Upper lobe of left lung (tissue), 6 donors: ENCODE data around the gene PSMB5. TPM values are rescaled to one million over a fixed set of nuclear protein-coding genes. Genes with fewer than 3 reads are reported as not detected.

ENCODE experiments used
- ATAC-seq, 2 donors: fragments of 200-7000 bp; cut with Tn5 transposase; one replicate each; pipeline ENCODE4 v1.9.1; 2022; ENCODE audit warnings: mild to moderate bottlenecking in 2 of 2, moderate library complexity in 2 of 2; ENCODE audit not compliant: low FRiP score in 2 of 2
- DNase-seq, 2 donors: peaks; one replicate each; pipeline ENCODE4 v3.0.0-alpha.2; 2019 to 2020
- H3K27ac ChIP-seq, 4 donors: fragments of 200-600 bp; sonication (generic); one replicate each; pipeline ENCODE4 v1.5.1; 2016 to 2019
- H3K27me3 ChIP-seq, 4 donors: fragments of 200-600 bp; sonication (generic); one replicate each; pipeline ENCODE4 v1.5.1; 2017 to 2019
- H3K36me3 ChIP-seq, 4 donors: fragments of 200-600 bp; sonication (generic); one replicate each; pipeline ENCODE4 v1.5.1; 2016 to 2019
- H3K4me1 ChIP-seq, 4 donors: fragments of 200-600 bp; sonication (generic); one replicate each; pipeline ENCODE4 v1.5.1; 2018 to 2019
- H3K4me3 ChIP-seq, 4 donors: fragments of 200-600 bp; sonication (generic); one replicate each; pipeline ENCODE4 v1.5.1; 2017 to 2019; ENCODE audit warnings: mild to moderate bottlenecking in 2 of 4, moderate library complexity in 1 of 4
- H3K9me3 ChIP-seq, 4 donors: fragments of 200-600 bp; sonication (generic); one replicate each; pipeline ENCODE4 v1.5.1; 2018 to 2019
- CTCF ChIP-seq, 6 experiments: fragments of 450-650 bp in 4 of 6; fragments of 200-600 bp in 2 of 6; sonication (generic) in 2 of 6; IDR thresholded peaks; one replicate each; pipeline ENCODE4 v1.5.1; 2016 to 2019; ENCODE audit warnings: antibody characterized with exemption in 6 of 6
- EP300 ChIP-seq, 4 donors: sonication (generic); formaldehyde crosslinking; IDR thresholded peaks; one replicate each; pipeline ENCODE4 v1.5.1; 2017; ENCODE audit warnings: antibody characterized with exemption in 4 of 4, control low read depth in 2 of 4
- POLR2A ChIP-seq, 4 donors: fragments of 450-650 bp; IDR thresholded peaks; one replicate each; pipeline ENCODE4 v1.5.1; 2016 to 2017; ENCODE audit warnings: antibody characterized with exemption in 4 of 4, mild to moderate bottlenecking in 2 of 4
- POLR2AphosphoS5 ChIP-seq, 2 donors: sonication (generic); formaldehyde crosslinking; IDR thresholded peaks; one replicate each; pipeline ENCODE4 v1.5.1; 2017; ENCODE audit warnings: antibody characterized with exemption in 2 of 2
- WGBS, 2 donors: methylation state at CpG; one replicate each; pipeline ENCODE4 v1.1.5; 2017 to 2018; 5-methylcytosine and 5-hydroxymethylcytosine counted together
- total RNA-seq, 6 donors: library from RNA; depleted of rRNA in 4 of 6; stranded (reverse); fragments of >200 nt in 4 of 6; gene quantifications; one replicate each; pipeline versions ENCODE4 v1.1.0 to v1.2.1, GENCODE V29; 2016 to 2021
- donor health status: DM: no; HTN: no; CAD: no; lungs with moderate emphysema.
- donor health status: DM: no; HTN: yes; CAD: no; lungs with severe emphysema.

The PSMB5 gene
- total RNA-seq, 6 donors from 2014 or later = 58.7 to 147 (median 86.1) TPM

GRCh38 chr14:23067847-23068788 is 33.4 kb upstream of the PSMB5 start:
- no peak for TF ChIP-seq EP300 (IDR thresholded peaks at IDR 0.05)
- TF ChIP-seq POLR2A (IDR thresholded peaks at IDR 0.05) = no peak
- no peak for TF ChIP-seq CTCF (IDR thresholded peaks at IDR 0.05)
- TF ChIP-seq POLR2AphosphoS5 (IDR thresholded peaks at IDR 0.05) = no peak
- H3K27me3 ChIP-seq = no peaks in the 10 kb centered on the region
- peaks cover 17 to 43% (median 34%) of the 10 kb centered on the region in 4 donors for H3K4me1 ChIP-seq
- H3K36me3 ChIP-seq = peaks cover 24 to 74% (median 66%) of the 10 kb centered on the region in 4 donors
- H3K27ac ChIP-seq = peak overlapping the region in 2 of 4 donors; percentile 34 to 85
- no peaks in the 10 kb centered on the region for H3K9me3 ChIP-seq
- WGBS, 2 donors = 82 to 85% methylated on average over 12 to 14 of the region's 14 CpGs
- no peak overlapping the region for H3K4me3 ChIP-seq
- DNase-seq = peak in 1 of 2 donors; percentile 12
- no peak for ATAC-seq

GRCh38 chr14:23066855-23067744 is 32.4 kb upstream of the PSMB5 start:
- WGBS, 2 donors = 90 to 91% methylated on average over 22 to 23 of the region's 23 CpGs
- ATAC-seq = no peak
- peaks cover 26 to 75% (median 67%) of the 10 kb centered on the region in 4 donors for H3K36me3 ChIP-seq
- H3K4me1 ChIP-seq = peaks cover 22 to 41% (median 34%) of the 10 kb centered on the region in 4 donors
- no peak for TF ChIP-seq CTCF (IDR thresholded peaks at IDR 0.05)
- TF ChIP-seq EP300 (IDR thresholded peaks at IDR 0.05) = no peak
- no peak for TF ChIP-seq POLR2AphosphoS5 (IDR thresholded peaks at IDR 0.05)
- TF ChIP-seq POLR2A (IDR thresholded peaks at IDR 0.05) = no peak
- no peaks in the 10 kb centered on the region for H3K9me3 ChIP-seq
- no peaks in the 10 kb centered on the region for H3K27me3 ChIP-seq
- DNase-seq = peak; percentile 12 to 34
- no peak overlapping the region for H3K4me3 ChIP-seq
- H3K27ac ChIP-seq = peak overlapping the region in 1 of 4 donors; percentile 17

DNA sequence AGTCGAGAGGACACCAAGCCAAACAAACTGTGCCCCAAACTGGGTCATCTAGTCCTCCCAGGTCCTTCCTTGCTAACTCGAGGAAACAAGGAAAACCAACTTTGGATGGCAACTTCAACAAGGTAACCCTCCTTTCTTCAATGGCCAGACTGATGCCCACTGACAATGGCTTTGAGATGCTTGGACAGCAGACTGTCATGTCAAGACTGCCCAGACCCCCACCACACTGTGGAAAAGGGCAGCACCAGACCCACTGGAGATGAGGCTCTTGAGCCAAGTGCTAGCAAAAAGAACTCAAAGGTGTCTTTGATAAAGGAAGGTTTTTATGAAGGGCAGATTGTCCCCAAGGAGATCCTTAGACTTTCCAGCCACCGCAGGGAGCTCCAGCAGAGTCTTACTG is 31.7 kb upstream of the PSMB5 start:
- H3K9me3 ChIP-seq = no peaks in the 10 kb centered on the region
- DNase-seq = peak in 1 of 2 donors; percentile 12
- no peak for ATAC-seq
- H3K36me3 ChIP-seq = peaks cover 30 to 82% (median 72%) of the 10 kb centered on the region in 4 donors
- peaks cover 18 to 36% (median 31%) of the 10 kb centered on the region in 4 donors for H3K4me1 ChIP-seq
- peak overlapping the region in 1 of 4 donors; percentile 17 for H3K27ac ChIP-seq
- WGBS, 2 donors = 79 to 84% methylated on average over 3 of the region's 3 CpGs
- H3K4me3 ChIP-seq = no peak overlapping the region
- H3K27me3 ChIP-seq = no peaks in the 10 kb centered on the region
- no peak for TF ChIP-seq POLR2A (IDR thresholded peaks at IDR 0.05)
- TF ChIP-seq EP300 (IDR thresholded peaks at IDR 0.05) = no peak
- no peak for TF ChIP-seq POLR2AphosphoS5 (IDR thresholded peaks at IDR 0.05)
- no peak for TF ChIP-seq CTCF (IDR thresholded peaks at IDR 0.05)

DNA sequence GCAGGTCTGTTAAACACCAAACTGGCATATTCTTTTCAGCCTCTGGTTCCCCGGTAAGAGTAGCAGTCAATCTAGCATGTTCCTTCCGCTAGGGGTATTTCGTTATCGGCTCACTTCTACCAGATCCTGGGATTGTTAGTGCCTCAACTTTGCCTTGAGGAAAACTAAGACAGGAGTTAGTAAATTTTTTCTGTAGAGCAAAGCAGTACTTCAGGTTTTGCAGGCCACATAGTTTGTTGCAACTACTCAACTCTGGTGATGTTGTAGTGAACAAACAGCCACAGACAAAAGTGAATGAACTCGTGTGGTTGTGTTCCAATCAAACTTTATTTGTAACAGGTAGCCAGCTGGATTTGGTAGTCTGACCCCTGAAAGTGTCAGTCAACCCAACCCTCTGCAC is 28.9 kb upstream of the PSMB5 start:
- Histone ChIP-seq H3K27ac (no peak overlapping the region), H3K27me3 (no peaks in the 10 kb centered on the region), H3K9me3 (no peaks in the 10 kb centered on the region), H3K36me3 (peaks cover 48 to 100% (median 95%) of the 10 kb centered on the region in 4 donors), H3K4me1 (peaks cover 9 to 11% (median 10%) of the 10 kb centered on the region in 4 donors), H3K4me3 (no peak overlapping the region)
- 92 to 95% methylated on average over 5 of the region's 5 CpGs for WGBS, 2 donors
- TF ChIP-seq POLR2AphosphoS5 (IDR thresholded peaks at IDR 0.05) (no peak), POLR2A (IDR thresholded peaks at IDR 0.05) (no peak), CTCF (IDR thresholded peaks at IDR 0.05) (no peak), EP300 (IDR thresholded peaks at IDR 0.05) (no peak)
- ATAC-seq (no peak), DNase-seq (no peak)
